Small intestine (tissue), 7 donors: ENCODE measurements around the gene CDK18. TPM values are rescaled to one million over a fixed set of nuclear protein-coding genes. Genes with fewer than 3 reads are reported as not detected.

Source experiments
- DNase-seq, 2 donors: peaks; one replicate each; pipeline versions ENCODE4 v3.0.0 to v3.0.0-alpha.2; 2013
- FAIRE-seq: peaks from 2 replicates; lab custom pipeline; 2012; peaks lifted over from hg19 to GRCh38; lab: Jason Lieb, UNC
- H3K27ac ChIP-seq, 3 donors: one replicate each; pipeline ENCODE4 v1.5.1; 2013; ENCODE audit warnings: low read length in 2 of 3, mild to moderate bottlenecking in 2 of 3, control low read depth in 1 of 3, inconsistent platforms in 1 of 3, low read depth in 1 of 3, moderate library complexity in 1 of 3
- H3K27me3 ChIP-seq, 3 donors: one replicate each; pipeline ENCODE4 v1.6.1; 2013; ENCODE audit warnings: low read length in 3 of 3, inconsistent platforms in 1 of 3; ENCODE audit not compliant: control insufficient read depth in 3 of 3, insufficient read depth in 3 of 3
- H3K36me3 ChIP-seq, 3 donors: one replicate each; pipeline ENCODE4 v1.6.1; 2013; ENCODE audit warnings: low read length in 3 of 3, inconsistent platforms in 1 of 3, low read depth in 1 of 3, mild to moderate bottlenecking in 1 of 3, moderate library complexity in 1 of 3; ENCODE audit not compliant: control insufficient read depth in 3 of 3, insufficient read depth in 2 of 3
- H3K4me1 ChIP-seq, 3 donors: one replicate each; pipeline ENCODE4 v1.6.1; 2013; ENCODE audit warnings: low read length in 2 of 3, inconsistent platforms in 1 of 3, low read depth in 1 of 3, mild to moderate bottlenecking in 1 of 3, moderate library complexity in 1 of 3; ENCODE audit not compliant: control insufficient read depth in 3 of 3, insufficient read depth in 2 of 3
- H3K4me3 ChIP-seq, 3 donors: one replicate each; pipeline ENCODE4 v1.5.1; 2013; ENCODE audit warnings: low read length in 3 of 3, control low read depth in 1 of 3, inconsistent platforms in 1 of 3, low read depth in 1 of 3, mild to moderate bottlenecking in 1 of 3, moderate library complexity in 1 of 3
- H3K9me3 ChIP-seq, 2 donors: one replicate each; pipeline ENCODE4 v1.6.1; 2013; ENCODE audit warnings: low read depth in 1 of 2, low read length in 1 of 2; ENCODE audit not compliant: control insufficient read depth in 2 of 2, insufficient read depth in 1 of 2
- WGBS, 3 donors: extraction: QIAGEN DNeasy Blood & Tissue Kit; methylation state at CpG; one replicate each; pipeline ENCODE4 v1.1.7; 2013; 5-methylcytosine and 5-hydroxymethylcytosine counted together
- polyA plus RNA-seq, 4 donors: library from polyadenylated mRNA; stranded (reverse) in 3 of 4; unstranded in 1 of 4; fragments of 200-250 nt in 3 of 4; fragments of 120-200 nt in 1 of 4; gene quantifications; one replicate each; pipeline versions ENCODE4 v1.2.1 to v1.2.3, GENCODE V29; 2013
- donor health status: healthy with polysubstance abuse.
- donor health status: control.
- donor health status: control.
- donor health status: Bipolar disorder and iron deficiency.
- donor health status: healthy.

CDK18 gene
- polyA plus RNA-seq, 4 donors = 32.7 to 62.4 (median 41.1) TPM

- H3K9me3 ChIP-seq = no peaks in the 10 kb centered on the region
- DNase-seq (peak in 1 of 2 donors; percentile 46), FAIRE-seq (no peak)
- 36 to 61% (median 40%) methylated on average over 3 of the region's 3 CpGs for WGBS, 3 donors
- no peak overlapping the region for H3K4me3 ChIP-seq
- peaks cover 0 to 7% (median 0%) of the 10 kb centered on the region in 3 donors for H3K36me3 ChIP-seq
- peaks cover 0 to 63% (median 0%) of the 10 kb centered on the region in 3 donors for H3K4me1 ChIP-seq
- no peak overlapping the region for H3K27ac ChIP-seq
- no peaks in the 10 kb centered on the region for H3K27me3 ChIP-seq
Observed at GRCh38 chr1:205502111-205502810, 2.2 kb upstream of the CDK18 start.

GRCh38 chr1:205502992-205503391 lies 1.5 kb upstream of the CDK18 start:
- Histone ChIP-seq H3K9me3 (no peaks in the 10 kb centered on the region), H3K27ac (peak overlapping the region; percentile 2 to 76 (median 74)), H3K4me3 (no peak overlapping the region), H3K27me3 (no peaks in the 10 kb centered on the region), H3K4me1 (peaks cover 0 to 67% (median 2%) of the 10 kb centered on the region in 3 donors), H3K36me3 (peaks cover 0 to 9% (median 0%) of the 10 kb centered on the region in 3 donors)
- FAIRE-seq (no peak), DNase-seq (peak; percentile 45 to 80)
- WGBS, 3 donors = 31 to 52% (median 44%) methylated on average over 3 of the region's 3 CpGs

GRCh38 chr1:205505076-205505729 lies 734 bp downstream of the CDK18 start:
- FAIRE-seq (no peak), DNase-seq (peak in 1 of 2 donors; percentile 63)
- Histone ChIP-seq H3K4me1 (peaks cover 0 to 68% (median 3%) of the 10 kb centered on the region in 3 donors), H3K36me3 (peaks cover 0 to 17% (median 0%) of the 10 kb centered on the region in 3 donors), H3K4me3 (peak overlapping the region in 2 of 3 donors; percentile 64 to 71), H3K27ac (peak overlapping the region; percentile 38 to 74 (median 63)), H3K9me3 (no peaks in the 10 kb centered on the region), H3K27me3 (no peaks in the 10 kb centered on the region)
- WGBS, 3 donors = 4 to 8% (median 5%) methylated on average over 17 to 18 of the region's 18 CpGs

DNA sequence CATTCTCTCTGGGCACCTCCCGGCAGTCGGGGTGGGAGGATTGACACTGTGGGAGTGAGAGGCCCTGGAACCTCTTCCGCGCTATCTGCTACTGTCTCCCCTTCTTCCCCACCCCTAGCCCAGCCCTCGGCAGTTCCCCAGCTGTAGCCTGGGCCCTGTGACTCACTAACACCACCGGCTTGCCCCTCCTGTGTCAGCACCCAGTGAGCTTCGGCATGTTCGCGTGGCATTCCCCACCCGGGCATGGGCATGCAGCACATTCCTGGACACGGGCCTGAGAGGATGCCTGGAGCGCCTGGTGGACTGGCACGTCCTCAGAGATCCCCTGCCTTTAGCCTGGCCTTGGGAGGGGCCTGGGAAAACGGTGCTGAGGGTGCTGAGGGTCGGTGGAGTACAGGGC lies 1.3 kb downstream of the CDK18 start:
- DNase-seq = peak; percentile 49 to 50
- H3K4me3 ChIP-seq = peak overlapping the region in 2 of 3 donors; percentile 64 to 71
- no peak for FAIRE-seq
- peaks cover 0 to 63% (median 3%) of the 10 kb centered on the region in 3 donors for H3K4me1 ChIP-seq
- peak overlapping the region; percentile 38 to 74 (median 63) for H3K27ac ChIP-seq
- no peaks in the 10 kb centered on the region for H3K9me3 ChIP-seq
- WGBS, 3 donors = 12 to 34% (median 34%) methylated on average over 15 of the region's 15 CpGs
- peaks cover 0 to 23% (median 0%) of the 10 kb centered on the region in 3 donors for H3K36me3 ChIP-seq
- H3K27me3 ChIP-seq = no peaks in the 10 kb centered on the region

DNA sequence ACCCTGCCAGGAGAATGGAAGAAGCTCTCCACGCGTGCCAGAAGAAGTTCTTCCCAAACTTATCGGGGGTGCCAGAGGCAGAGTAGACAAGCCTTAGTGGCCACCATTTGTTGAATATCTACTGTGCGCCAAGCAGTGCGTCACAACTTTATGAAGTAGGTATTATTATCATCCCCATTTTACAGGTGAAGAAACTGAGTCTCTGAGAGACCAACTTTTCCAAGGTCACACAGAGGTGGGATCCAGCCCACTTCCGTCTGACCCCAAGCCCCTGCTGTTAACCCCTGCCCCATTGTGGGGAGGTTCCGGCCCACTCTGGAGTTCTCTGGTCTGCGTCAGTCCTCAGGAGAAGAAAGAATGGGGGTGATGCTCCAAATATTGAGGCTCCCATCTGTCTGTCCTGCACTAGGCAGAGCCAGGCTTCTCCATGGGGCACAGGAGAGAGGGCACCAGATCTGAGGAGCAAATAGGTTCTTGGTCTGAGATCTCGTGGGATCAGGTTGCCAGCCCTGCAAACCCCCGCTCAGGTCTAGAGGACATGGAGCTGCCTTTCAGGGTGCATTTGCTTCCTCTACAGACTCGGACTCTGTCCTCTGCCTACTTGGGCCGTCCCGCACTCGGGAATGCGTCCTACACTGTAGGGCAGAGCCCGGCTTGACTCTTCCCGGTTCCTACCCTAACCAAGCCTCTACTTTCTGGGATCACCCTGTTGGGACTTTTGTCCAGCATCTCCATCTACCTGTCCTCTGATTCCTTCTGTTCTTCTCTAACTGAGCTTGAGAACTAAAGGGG lies 2.1 kb downstream of the CDK18 start:
- H3K4me3 ChIP-seq = peak overlapping the region in 1 of 3 donors; percentile 32
- H3K9me3 ChIP-seq = no peaks in the 10 kb centered on the region
- peaks cover 0 to 54% (median 3%) of the 10 kb centered on the region in 3 donors for H3K4me1 ChIP-seq
- FAIRE-seq (no peak), DNase-seq (peak; percentile 56 to 86)
- peak overlapping the region in 1 of 3 donors; percentile 63 for H3K27ac ChIP-seq
- no peaks in the 10 kb centered on the region for H3K27me3 ChIP-seq
- 54 to 77% (median 63%) methylated on average over 17 of the region's 17 CpGs for WGBS, 3 donors
- H3K36me3 ChIP-seq = peaks cover 0 to 23% (median 0%) of the 10 kb centered on the region in 3 donors

GRCh38 chr1:205508227-205508714 lies 3.8 kb downstream of the CDK18 start:
- Histone ChIP-seq H3K27ac (no peak overlapping the region), H3K4me3 (no peak overlapping the region), H3K27me3 (no peaks in the 10 kb centered on the region), H3K9me3 (no peaks in the 10 kb centered on the region), H3K4me1 (peaks cover 3 to 38% (median 5%) of the 10 kb centered on the region in 3 donors), H3K36me3 (peaks cover 0 to 29% (median 0%) of the 10 kb centered on the region in 3 donors)
- FAIRE-seq = no peak
- 90 to 94% (median 94%) methylated on average over 5 of the region's 5 CpGs for WGBS, 3 donors
- peak in 1 of 2 donors; percentile 23 for DNase-seq

GRCh38 chr1:205510308-205510950 lies 6.0 kb downstream of the CDK18 start:
- Histone ChIP-seq H3K36me3 (peaks cover 0 to 32% (median 0%) of the 10 kb centered on the region in 3 donors), H3K27ac (no peak overlapping the region), H3K4me1 (peaks cover 3 to 24% (median 7%) of the 10 kb centered on the region in 3 donors), H3K4me3 (no peak overlapping the region), H3K27me3 (no peaks in the 10 kb centered on the region), H3K9me3 (no peaks in the 10 kb centered on the region)
- no peak for DNase-seq
- 58 to 74% (median 68%) methylated on average over 7 of the region's 7 CpGs for WGBS, 3 donors
- FAIRE-seq = no peak
